ENCODE results near the gene MRPS23.

Gene MRPS23

GRCh38 chr17:57809879-57810278, 40.0 kb downstream of the MRPS23 start:
- Histone ChIP-seq H3K4me3 (ENCODE audit: low read length) (no peak overlapping the region), H3K36me3 (ENCODE audit: insufficient read depth, low read length) (no peaks in the 10 kb centered on the region), H3K27ac (ENCODE audit: low read depth, low read length) (no peak overlapping the region), H3K9me3 (ENCODE audit: insufficient read depth, low read depth, low read length) (no peaks in the 10 kb centered on the region), H3K4me1 (ENCODE audit: insufficient read depth, low read length) (0 out of 2 replicates have a peak, but pooled peaks cover 6% of the 10 kb centered on the region), H3K9ac (ENCODE audit: low read depth, low read length) (no peak overlapping the region), H3K27me3 (ENCODE audit: insufficient read depth, low read length) (peaks cover 4% of the 10 kb centered on the region; the same call in 1 of the 2 replicates)
- WGBS: 90% methylated on average over 5 of the region's 5 CpGs

- no peak overlapping the region for H3K9ac ChIP-seq (ENCODE audit: low read depth, low read length)
- H3K27ac ChIP-seq (ENCODE audit: low read depth, low read length): no peak overlapping the region
- no peaks in the 10 kb centered on the region for H3K9me3 ChIP-seq (ENCODE audit: insufficient read depth, low read depth, low read length)
- H3K4me1 ChIP-seq (ENCODE audit: insufficient read depth, low read length): 0 out of 2 replicates have a peak, but pooled peaks cover 6% of the 10 kb centered on the region
- H3K27me3 ChIP-seq (ENCODE audit: insufficient read depth, low read length): peaks cover 4% of the 10 kb centered on the region; the same call in 1 of the 2 replicates
- 98% methylated on average over 5 of the region's 5 CpGs for WGBS
- H3K4me3 ChIP-seq (ENCODE audit: low read length): no peak overlapping the region
- no peaks in the 10 kb centered on the region for H3K36me3 ChIP-seq (ENCODE audit: insufficient read depth, low read length)
These were observed 41.0 kb downstream of the MRPS23 start for GRCh38 chr17:57808882-57809281.

- Histone ChIP-seq H3K4me1 (ENCODE audit: insufficient read depth, low read length) (peaks cover 12% of the 10 kb centered on the region; the same call in 1 of the 2 replicates), H3K27ac (ENCODE audit: low read depth, low read length) (no peak overlapping the region), H3K9ac (ENCODE audit: low read depth, low read length) (no peak overlapping the region), H3K4me3 (ENCODE audit: low read length) (no peak overlapping the region), H3K27me3 (ENCODE audit: insufficient read depth, low read length) (peaks cover 4% of the 10 kb centered on the region; the same call in 1 of the 2 replicates), H3K9me3 (ENCODE audit: insufficient read depth, low read depth, low read length) (no peaks in the 10 kb centered on the region), H3K36me3 (ENCODE audit: insufficient read depth, low read length) (no peaks in the 10 kb centered on the region)
- 91% methylated on average over 4 of the region's 5 CpGs for WGBS
These were observed 43.5 kb downstream of the MRPS23 start for GRCh38 chr17:57806167-57806830.

GRCh38 chr17:57803021-57803420, 46.8 kb downstream of the MRPS23 start:
- Histone ChIP-seq H3K36me3 (ENCODE audit: insufficient read depth, low read length) (no peaks in the 10 kb centered on the region), H3K9ac (ENCODE audit: low read depth, low read length) (no peak overlapping the region), H3K9me3 (ENCODE audit: insufficient read depth, low read depth, low read length) (no peaks in the 10 kb centered on the region), H3K27me3 (ENCODE audit: insufficient read depth, low read length) (peaks cover 4% of the 10 kb centered on the region; the same call in 1 of the 2 replicates), H3K4me1 (ENCODE audit: insufficient read depth, low read length) (peaks cover 6% of the 10 kb centered on the region; the same call in 1 of the 2 replicates), H3K27ac (ENCODE audit: low read depth, low read length) (no peak overlapping the region), H3K4me3 (ENCODE audit: low read length) (no peak overlapping the region)
- WGBS: 25% methylated on average over 4 of the region's 4 CpGs

- Histone ChIP-seq H3K9me3 (ENCODE audit: insufficient read depth, low read depth, low read length) (no peaks in the 10 kb centered on the region), H3K27ac (ENCODE audit: low read depth, low read length) (no peak overlapping the region), H3K9ac (ENCODE audit: low read depth, low read length) (no peak overlapping the region), H3K4me1 (ENCODE audit: insufficient read depth, low read length) (peaks cover 6% of the 10 kb centered on the region; the same call in 1 of the 2 replicates), H3K36me3 (ENCODE audit: insufficient read depth, low read length) (no peaks in the 10 kb centered on the region), H3K27me3 (ENCODE audit: insufficient read depth, low read length) (peaks cover 4% of the 10 kb centered on the region; the same call in 1 of the 2 replicates), H3K4me3 (ENCODE audit: low read length) (no peak overlapping the region)
- WGBS: 88% methylated on average over 3 of the region's 3 CpGs
These were observed 48.7 kb downstream of the MRPS23 start for GRCh38 chr17:57801044-57801711.

GRCh38 chr17:57794841-57795240, 55.0 kb downstream of the MRPS23 start:
- H3K9ac ChIP-seq (ENCODE audit: low read depth, low read length): no peak overlapping the region
- no peak overlapping the region for H3K27ac ChIP-seq (ENCODE audit: low read depth, low read length)
- no peaks in the 10 kb centered on the region for H3K9me3 ChIP-seq (ENCODE audit: insufficient read depth, low read depth, low read length)
- no peak overlapping the region for H3K4me3 ChIP-seq (ENCODE audit: low read length)
- no peaks in the 10 kb centered on the region for H3K27me3 ChIP-seq (ENCODE audit: insufficient read depth, low read length)
- 82% methylated on average over 1 of the region's 2 CpGs for WGBS
- H3K36me3 ChIP-seq (ENCODE audit: insufficient read depth, low read length): no peaks in the 10 kb centered on the region
- no peaks in the 10 kb centered on the region for H3K4me1 ChIP-seq (ENCODE audit: insufficient read depth, low read length)

GRCh38 chr17:57788725-57789124, 61.1 kb downstream of the MRPS23 start:
- Histone ChIP-seq H3K9ac (ENCODE audit: low read depth, low read length) (no peak overlapping the region), H3K4me3 (ENCODE audit: low read length) (no peak overlapping the region), H3K27ac (ENCODE audit: low read depth, low read length) (no peak overlapping the region), H3K4me1 (ENCODE audit: insufficient read depth, low read length) (0 out of 2 replicates have a peak, but pooled peaks cover under 1% of the 10 kb centered on the region), H3K36me3 (ENCODE audit: insufficient read depth, low read length) (no peaks in the 10 kb centered on the region), H3K27me3 (ENCODE audit: insufficient read depth, low read length) (peaks cover 11% of the 10 kb centered on the region; the same call in 1 of the 2 replicates), H3K9me3 (ENCODE audit: insufficient read depth, low read depth, low read length) (no peaks in the 10 kb centered on the region)
- WGBS: 88% methylated on average over 4 of the region's 4 CpGs

- Histone ChIP-seq H3K4me3 (ENCODE audit: low read length) (no peak overlapping the region), H3K9me3 (ENCODE audit: insufficient read depth, low read depth, low read length) (no peaks in the 10 kb centered on the region), H3K27me3 (ENCODE audit: insufficient read depth, low read length) (peaks cover 14% of the 10 kb centered on the region), H3K9ac (ENCODE audit: low read depth, low read length) (no peak overlapping the region), H3K27ac (ENCODE audit: low read depth, low read length) (no peak overlapping the region), H3K4me1 (ENCODE audit: insufficient read depth, low read length) (peaks cover 20% of the 10 kb centered on the region), H3K36me3 (ENCODE audit: insufficient read depth, low read length) (no peaks in the 10 kb centered on the region)
- 92% methylated on average over 7 of the region's 7 CpGs for WGBS
These were observed 64.8 kb downstream of the MRPS23 start for GRCh38 chr17:57785022-57785421.
